ENCODE measurements around the gene PHLDA1. TPM values are rescaled to one million over a fixed set of nuclear protein-coding genes. Genes with fewer than 3 reads are reported as not detected.

Gene PHLDA1
- total and polyA plus RNA-seq, 2 experiments from 2014 or later, result 11.7 to 21.6 TPM

- H3K4me3 Mint-ChIP-seq, result no peak overlapping the region
- peaks cover 9% of the 10 kb centered on the region for H3K27me3 Mint-ChIP-seq (ENCODE audit: insufficient read depth, low read depth, poor library complexity)
- Histone ChIP-seq H3K27me3 (ENCODE audit: insufficient read depth) (peaks cover 16% of the 10 kb centered on the region), H3K4me2 (no peak overlapping the region), H3K36me3 (ENCODE audit: insufficient read depth) (peaks cover 3% of the 10 kb centered on the region; the same call in 1 of the 2 replicates), H3K4me3 (no peak overlapping the region), H3F3A (replicated peaks; ENCODE audit: low read depth) (no peaks in the 10 kb centered on the region), H2AFZ (no peak overlapping the region), H4K20me1 (replicated peaks; ENCODE audit: insufficient read depth) (no peaks in the 10 kb centered on the region), H3K9me2 (ENCODE audit: insufficient read depth) (no peaks in the 10 kb centered on the region), H3K4me1 (ENCODE audit: insufficient read depth) (peaks cover 20% of the 10 kb centered on the region), H3K79me2 (replicated peaks; ENCODE audit: insufficient read depth) (peaks cover 17% of the 10 kb centered on the region), H3K27ac (ENCODE audit: low read depth) (no peak overlapping the region)
- H3K9me3 Mint-ChIP-seq, result peaks cover 3% of the 10 kb centered on the region; the same call in 1 of the 3 replicates
- DNase-seq (ENCODE audit: low spot score) (no peak), ATAC-seq (no peak)
- peaks cover 28% of the 10 kb centered on the region for H3K4me1 Mint-ChIP-seq
- no peak overlapping the region for H3K27ac Mint-ChIP-seq
- H3K36me3 Mint-ChIP-seq (ENCODE audit: low read depth), result peaks cover 31% of the 10 kb centered on the region
- TF ChIP-seq EZH2 (IDR thresholded peaks at IDR 0.05; ENCODE audit: low read depth, unreplicated experiment), result no peak
- no peak for TF ChIP-seq EZH2phosphoT487 (IDR thresholded peaks at IDR 0.05; ENCODE audit: unreplicated experiment)
- TF ChIP-seq, protein P1, sequence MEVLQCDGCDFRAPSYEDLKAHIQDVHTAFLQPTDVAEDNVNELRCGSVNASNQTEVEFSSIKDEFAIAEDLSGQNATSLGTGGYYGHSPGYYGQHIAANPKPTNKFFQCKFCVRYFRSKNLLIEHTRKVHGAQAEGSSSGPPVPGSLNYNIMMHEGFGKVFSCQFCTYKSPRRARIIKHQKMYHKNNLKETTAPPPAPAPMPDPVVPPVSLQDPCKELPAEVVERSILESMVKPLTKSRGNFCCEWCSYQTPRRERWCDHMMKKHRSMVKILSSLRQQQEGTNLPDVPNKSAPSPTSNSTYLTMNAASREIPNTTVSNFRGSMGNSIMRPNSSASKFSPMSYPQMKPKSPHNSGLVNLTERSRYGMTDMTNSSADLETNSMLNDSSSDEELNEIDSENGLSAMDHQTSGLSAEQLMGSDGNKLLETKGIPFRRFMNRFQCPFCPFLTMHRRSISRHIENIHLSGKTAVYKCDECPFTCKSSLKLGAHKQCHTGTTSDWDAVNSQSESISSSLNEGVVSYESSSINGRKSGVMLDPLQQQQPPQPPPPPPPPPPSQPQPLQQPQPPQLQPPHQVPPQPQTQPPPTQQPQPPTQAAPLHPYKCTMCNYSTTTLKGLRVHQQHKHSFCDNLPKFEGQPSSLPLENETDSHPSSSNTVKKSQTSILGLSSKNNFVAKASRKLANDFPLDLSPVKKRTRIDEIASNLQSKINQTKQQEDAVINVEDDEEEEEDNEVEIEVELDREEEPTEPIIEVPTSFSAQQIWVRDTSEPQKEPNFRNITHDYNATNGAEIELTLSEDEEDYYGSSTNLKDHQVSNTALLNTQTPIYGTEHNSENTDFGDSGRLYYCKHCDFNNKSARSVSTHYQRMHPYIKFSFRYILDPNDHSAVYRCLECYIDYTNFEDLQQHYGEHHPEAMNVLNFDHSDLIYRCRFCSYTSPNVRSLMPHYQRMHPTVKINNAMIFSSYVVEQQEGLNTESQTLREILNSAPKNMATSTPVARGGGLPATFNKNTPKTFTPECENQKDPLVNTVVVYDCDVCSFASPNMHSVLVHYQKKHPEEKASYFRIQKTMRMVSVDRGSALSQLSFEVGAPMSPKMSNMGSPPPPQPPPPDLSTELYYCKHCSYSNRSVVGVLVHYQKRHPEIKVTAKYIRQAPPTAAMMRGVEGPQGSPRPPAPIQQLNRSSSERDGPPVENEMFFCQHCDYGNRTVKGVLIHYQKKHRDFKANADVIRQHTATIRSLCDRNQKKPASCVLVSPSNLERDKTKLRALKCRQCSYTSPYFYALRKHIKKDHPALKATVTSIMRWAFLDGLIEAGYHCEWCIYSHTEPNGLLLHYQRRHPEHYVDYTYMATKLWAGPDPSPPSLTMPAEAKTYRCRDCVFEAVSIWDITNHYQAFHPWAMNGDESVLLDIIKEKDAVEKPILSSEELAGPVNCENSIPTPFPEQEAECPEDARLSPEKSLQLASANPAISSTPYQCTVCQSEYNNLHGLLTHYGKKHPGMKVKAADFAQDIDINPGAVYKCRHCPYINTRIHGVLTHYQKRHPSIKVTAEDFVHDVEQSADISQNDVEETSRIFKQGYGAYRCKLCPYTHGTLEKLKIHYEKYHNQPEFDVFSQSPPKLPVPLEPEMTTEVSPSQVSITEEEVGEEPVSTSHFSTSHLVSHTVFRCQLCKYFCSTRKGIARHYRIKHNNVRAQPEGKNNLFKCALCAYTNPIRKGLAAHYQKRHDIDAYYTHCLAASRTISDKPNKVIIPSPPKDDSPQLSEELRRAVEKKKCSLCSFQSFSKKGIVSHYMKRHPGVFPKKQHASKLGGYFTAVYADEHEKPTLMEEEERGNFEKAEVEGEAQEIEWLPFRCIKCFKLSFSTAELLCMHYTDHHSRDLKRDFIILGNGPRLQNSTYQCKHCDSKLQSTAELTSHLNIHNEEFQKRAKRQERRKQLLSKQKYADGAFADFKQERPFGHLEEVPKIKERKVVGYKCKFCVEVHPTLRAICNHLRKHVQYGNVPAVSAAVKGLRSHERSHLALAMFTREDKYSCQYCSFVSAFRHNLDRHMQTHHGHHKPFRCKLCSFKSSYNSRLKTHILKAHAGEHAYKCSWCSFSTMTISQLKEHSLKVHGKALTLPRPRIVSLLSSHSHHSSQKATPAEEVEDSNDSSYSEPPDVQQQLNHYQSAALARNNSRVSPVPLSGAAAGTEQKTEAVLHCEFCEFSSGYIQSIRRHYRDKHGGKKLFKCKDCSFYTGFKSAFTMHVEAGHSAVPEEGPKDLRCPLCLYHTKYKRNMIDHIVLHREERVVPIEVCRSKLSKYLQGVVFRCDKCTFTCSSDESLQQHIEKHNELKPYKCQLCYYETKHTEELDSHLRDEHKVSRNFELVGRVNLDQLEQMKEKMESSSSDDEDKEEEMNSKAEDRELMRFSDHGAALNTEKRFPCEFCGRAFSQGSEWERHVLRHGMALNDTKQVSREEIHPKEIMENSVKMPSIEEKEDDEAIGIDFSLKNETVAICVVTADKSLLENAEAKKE (CRISPR knock-in tag; IDR thresholded peaks at IDR 0.05), result no peak
- TF ChIP-seq, protein P2, sequence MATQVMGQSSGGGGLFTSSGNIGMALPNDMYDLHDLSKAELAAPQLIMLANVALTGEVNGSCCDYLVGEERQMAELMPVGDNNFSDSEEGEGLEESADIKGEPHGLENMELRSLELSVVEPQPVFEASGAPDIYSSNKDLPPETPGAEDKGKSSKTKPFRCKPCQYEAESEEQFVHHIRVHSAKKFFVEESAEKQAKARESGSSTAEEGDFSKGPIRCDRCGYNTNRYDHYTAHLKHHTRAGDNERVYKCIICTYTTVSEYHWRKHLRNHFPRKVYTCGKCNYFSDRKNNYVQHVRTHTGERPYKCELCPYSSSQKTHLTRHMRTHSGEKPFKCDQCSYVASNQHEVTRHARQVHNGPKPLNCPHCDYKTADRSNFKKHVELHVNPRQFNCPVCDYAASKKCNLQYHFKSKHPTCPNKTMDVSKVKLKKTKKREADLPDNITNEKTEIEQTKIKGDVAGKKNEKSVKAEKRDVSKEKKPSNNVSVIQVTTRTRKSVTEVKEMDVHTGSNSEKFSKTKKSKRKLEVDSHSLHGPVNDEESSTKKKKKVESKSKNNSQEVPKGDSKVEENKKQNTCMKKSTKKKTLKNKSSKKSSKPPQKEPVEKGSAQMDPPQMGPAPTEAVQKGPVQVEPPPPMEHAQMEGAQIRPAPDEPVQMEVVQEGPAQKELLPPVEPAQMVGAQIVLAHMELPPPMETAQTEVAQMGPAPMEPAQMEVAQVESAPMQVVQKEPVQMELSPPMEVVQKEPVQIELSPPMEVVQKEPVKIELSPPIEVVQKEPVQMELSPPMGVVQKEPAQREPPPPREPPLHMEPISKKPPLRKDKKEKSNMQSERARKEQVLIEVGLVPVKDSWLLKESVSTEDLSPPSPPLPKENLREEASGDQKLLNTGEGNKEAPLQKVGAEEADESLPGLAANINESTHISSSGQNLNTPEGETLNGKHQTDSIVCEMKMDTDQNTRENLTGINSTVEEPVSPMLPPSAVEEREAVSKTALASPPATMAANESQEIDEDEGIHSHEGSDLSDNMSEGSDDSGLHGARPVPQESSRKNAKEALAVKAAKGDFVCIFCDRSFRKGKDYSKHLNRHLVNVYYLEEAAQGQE (IDR thresholded peaks at IDR 0.05; ENCODE audit: unreplicated experiment), result no peak
- TF ChIP-seq CTCF (conservative IDR thresholded peaks at IDR 0.05; ENCODE audit: low read depth in 2 of 2), result no peak
- no peak for TF ChIP-seq JUNB (IDR thresholded peaks at IDR 0.05; ENCODE audit: unreplicated experiment)
- no peak for TF ChIP-seq ZNF114 (CRISPR knock-in tag; IDR thresholded peaks at IDR 0.05)
- TF ChIP-seq ZNF331 (CRISPR knock-in tag; IDR thresholded peaks at IDR 0.05; ENCODE audit: low read depth), result no peak
- TF ChIP-seq POLR2AphosphoS5 (IDR thresholded peaks at IDR 0.05; ENCODE audit: low read depth), result no peak; the same call in 1 of the 2 replicates
- TF ChIP-seq CREB1 (CRISPR knock-in tag; IDR thresholded peaks at IDR 0.05; ENCODE audit: low read depth), result no peak
- TF ChIP-seq STAT1 (IDR thresholded peaks at IDR 0.05; ENCODE audit: unreplicated experiment), result no peak
- TF ChIP-seq ETS1 (IDR thresholded peaks at IDR 0.05), result no peak
- TF ChIP-seq NANOG (IDR thresholded peaks at IDR 0.05; ENCODE audit: borderline replicate concordance), result no peak
Measured at GRCh38 chr12:76026643-76027063, 4.9 kb downstream of the PHLDA1 start.
